Naive B cell (primary cell): ENCODE measurements around the gene TEKT1. TPM values are rescaled to one million over a fixed set of nuclear protein-coding genes. Genes with fewer than 3 reads are reported as not detected.
"Not testable (repeated sequence)": the region's sequence is repeated elsewhere in the genome, so short reads cannot be mapped to it uniquely, and the experiment has no call there.

Source experiments
- ATAC-seq, 2 donors: fragments of 150-1000 bp; cut with Tn5 transposase; 2 replicates each; pipeline ENCODE4 v1.10.0; 2021; ENCODE audit warnings: low read depth in 2 of 2, mild to moderate bottlenecking in 2 of 2, moderate library complexity in 2 of 2
- DNase-seq: peaks from one replicate; pipeline ENCODE4 v3.0.0; 2022
- H3K27ac Mint-ChIP-seq, 6 donors: one replicate each; pipeline ENCODE4 v1.8.0; 2020 to 2022; ENCODE audit warnings: mild to moderate bottlenecking in 6 of 6, mixed read lengths in 6 of 6, moderate library complexity in 5 of 6, inconsistent platforms in 2 of 6
- H3K27me3 Mint-ChIP-seq, 3 donors: one replicate each; pipeline ENCODE4 v1.8.0; 2021 to 2022; ENCODE audit warnings: mixed read lengths in 3 of 3, mild to moderate bottlenecking in 1 of 3
- H3K36me3 Mint-ChIP-seq, 2 donors: one replicate each; pipeline ENCODE4 v1.8.0; 2020 to 2022; ENCODE audit warnings: mixed read lengths in 2 of 2, inconsistent platforms in 1 of 2, mild to moderate bottlenecking in 1 of 2
- H3K4me1 Mint-ChIP-seq, 3 donors: one replicate each; pipeline ENCODE4 v1.8.0; 2020 to 2022; ENCODE audit warnings: mixed read lengths in 3 of 3, inconsistent platforms in 1 of 3, mild to moderate bottlenecking in 1 of 3, moderate library complexity in 1 of 3
- H3K4me3 Mint-ChIP-seq, 8 donors: one replicate each; pipeline ENCODE4 v1.8.0; 2020 to 2022; ENCODE audit warnings: mild to moderate bottlenecking in 8 of 8, mixed read lengths in 8 of 8, moderate library complexity in 8 of 8, inconsistent platforms in 2 of 8
- H3K9me3 Mint-ChIP-seq, 7 donors: one replicate each; pipeline ENCODE4 v1.8.0; 2020 to 2022; ENCODE audit warnings: mixed read lengths in 7 of 7, mild to moderate bottlenecking in 5 of 7, inconsistent platforms in 2 of 7, moderate library complexity in 1 of 7
- polyA plus RNA-seq, 6 donors: library from polyadenylated mRNA; unstranded; fragments of 300-500 nt; fragmentation: Illumina TruSeq; gene quantifications; one replicate each; pipeline ENCODE4 v1.2.3, GENCODE V29; 2021; ENCODE audit warnings: low read depth in 6 of 6

TEKT1 gene
- polyA plus RNA-seq, 6 donors from 2014 or later: not detected

DNA sequence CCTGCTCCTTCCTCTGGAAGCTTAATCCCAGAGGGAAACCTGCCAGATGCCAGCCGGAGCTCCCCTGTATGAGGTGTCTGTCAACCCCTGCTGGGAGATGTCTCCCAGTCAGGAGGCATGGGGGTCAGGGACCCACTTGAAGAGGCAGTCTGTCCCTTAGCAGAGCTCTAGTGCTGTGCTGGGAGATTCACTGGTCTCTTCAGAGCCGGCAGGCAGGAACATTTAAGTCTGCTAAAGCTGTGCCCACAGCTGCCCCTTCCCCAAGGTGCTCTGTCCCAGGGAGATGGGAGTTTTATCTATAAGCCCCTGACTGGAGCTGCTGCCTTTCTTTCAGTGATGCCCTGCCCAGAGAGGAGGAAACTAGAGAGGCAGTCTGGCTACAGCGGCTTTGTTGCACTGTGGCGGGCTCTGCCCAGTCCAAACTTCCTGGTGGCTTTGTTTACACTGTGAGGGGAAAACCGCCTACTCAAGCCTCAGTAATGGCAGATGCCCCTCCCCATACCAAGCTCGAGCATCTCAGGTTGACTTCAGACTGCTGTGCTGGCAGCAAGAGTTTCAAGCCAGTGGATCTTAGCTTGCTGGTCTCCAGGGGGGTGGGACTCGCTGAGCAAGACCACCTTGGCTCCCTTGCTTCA, 17.1 kb upstream of the TEKT1 start:
- not testable (repeated sequence) for DNase-seq, H3K9me3 Mint-ChIP-seq, H3K36me3 Mint-ChIP-seq, H3K4me1 Mint-ChIP-seq, H3K27ac Mint-ChIP-seq, H3K4me3 Mint-ChIP-seq, ATAC-seq
- peaks cover 47 to 69% (median 66%) of the 10 kb centered on the region in 3 donors for H3K27me3 Mint-ChIP-seq

DNA sequence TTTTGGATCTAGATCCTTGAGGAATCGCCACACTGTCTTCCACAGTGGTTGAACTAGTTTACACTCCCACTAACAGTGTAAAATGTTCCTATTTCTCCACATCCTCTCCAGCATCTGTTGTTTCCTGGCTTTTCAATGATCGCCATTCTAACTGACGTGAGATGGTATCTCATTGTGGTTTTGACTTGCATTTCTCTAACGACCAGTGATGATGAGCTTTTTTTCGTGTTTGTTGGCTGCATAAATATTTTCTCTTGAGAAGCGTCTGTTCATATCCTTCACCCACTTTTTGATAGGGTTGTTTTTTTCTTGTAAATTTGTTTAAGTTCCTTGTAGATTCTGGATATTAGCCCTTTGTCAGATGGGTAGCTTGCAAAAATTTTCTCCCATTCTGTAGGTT, 14.6 kb upstream of the TEKT1 start:
- not testable (repeated sequence) for H3K36me3 Mint-ChIP-seq, ATAC-seq, H3K4me1 Mint-ChIP-seq, H3K4me3 Mint-ChIP-seq, H3K9me3 Mint-ChIP-seq, H3K27ac Mint-ChIP-seq, DNase-seq
- peaks cover 52 to 66% (median 61%) of the 10 kb centered on the region in 3 donors for H3K27me3 Mint-ChIP-seq

DNA sequence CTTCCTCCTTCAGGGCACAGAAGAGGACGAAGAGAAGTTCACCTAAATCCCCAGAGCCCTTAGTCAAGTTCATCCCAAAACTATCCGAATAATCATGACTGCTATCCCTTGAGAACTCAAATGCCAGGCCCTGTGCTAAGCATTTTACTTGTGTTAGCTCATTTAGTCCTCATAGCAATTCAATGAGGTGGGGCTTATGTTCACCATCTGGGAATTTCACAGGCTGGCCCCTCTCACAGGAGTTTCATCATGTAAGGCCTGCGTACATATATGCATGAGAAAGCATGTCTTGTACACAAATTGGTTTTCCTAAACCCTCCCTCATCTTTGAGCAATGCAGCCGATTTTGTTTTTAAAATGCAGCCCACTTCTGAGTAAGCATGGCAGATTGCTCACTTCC, 12.9 kb upstream of the TEKT1 start:
- not testable (repeated sequence) for DNase-seq, ATAC-seq, H3K27ac Mint-ChIP-seq

DNA sequence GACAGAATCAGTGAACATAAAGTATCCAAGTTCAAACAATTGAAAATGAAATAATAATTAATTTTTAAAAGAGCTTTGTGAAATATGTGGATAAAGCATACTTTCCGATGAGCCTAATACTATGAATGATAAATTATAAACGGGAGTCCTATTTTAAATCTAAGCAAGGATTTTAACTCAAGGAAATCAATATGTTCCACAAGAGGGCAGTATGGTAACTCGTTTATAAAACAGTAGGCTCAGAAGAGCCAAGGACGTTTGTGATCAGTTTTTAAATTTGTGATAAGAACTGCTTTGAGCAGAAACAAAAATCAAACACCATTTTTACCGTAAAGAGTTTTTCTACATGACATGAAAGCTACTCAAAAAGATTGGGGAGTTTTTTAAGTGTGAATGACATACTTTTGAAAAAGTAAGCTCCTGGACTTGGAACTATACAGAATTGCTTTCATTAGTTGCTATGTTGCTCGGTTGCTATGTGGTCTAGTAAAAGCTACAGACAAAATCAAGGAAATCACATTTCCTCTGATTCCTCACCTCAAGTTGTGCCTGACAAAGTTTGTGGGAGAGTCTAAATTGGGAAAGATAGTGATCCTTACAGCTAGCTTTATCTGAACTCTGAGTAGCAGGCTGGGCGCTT, 11.8 kb upstream of the TEKT1 start:
- ATAC-seq (peak in 1 of 2 donors; percentile 39), DNase-seq (peak; percentile 31)
- H3K36me3 Mint-ChIP-seq: no peaks in the 10 kb centered on the region
- H3K4me3 Mint-ChIP-seq: no peak overlapping the region
- H3K27me3 Mint-ChIP-seq: peaks cover 57 to 71% (median 57%) of the 10 kb centered on the region in 3 donors
- H3K9me3 Mint-ChIP-seq: no peaks in the 10 kb centered on the region
- no peak overlapping the region for H3K27ac Mint-ChIP-seq
- H3K4me1 Mint-ChIP-seq: no peaks in the 10 kb centered on the region

More for the DNA sequence above, 12.9 kb upstream of the TEKT1 start:
- H3K27me3 Mint-ChIP-seq: peaks cover 48 to 64% (median 53%) of the 10 kb centered on the region in 3 donors
- not testable (repeated sequence) for H3K4me3 Mint-ChIP-seq, H3K9me3 Mint-ChIP-seq, H3K36me3 Mint-ChIP-seq, H3K4me1 Mint-ChIP-seq

DNA sequence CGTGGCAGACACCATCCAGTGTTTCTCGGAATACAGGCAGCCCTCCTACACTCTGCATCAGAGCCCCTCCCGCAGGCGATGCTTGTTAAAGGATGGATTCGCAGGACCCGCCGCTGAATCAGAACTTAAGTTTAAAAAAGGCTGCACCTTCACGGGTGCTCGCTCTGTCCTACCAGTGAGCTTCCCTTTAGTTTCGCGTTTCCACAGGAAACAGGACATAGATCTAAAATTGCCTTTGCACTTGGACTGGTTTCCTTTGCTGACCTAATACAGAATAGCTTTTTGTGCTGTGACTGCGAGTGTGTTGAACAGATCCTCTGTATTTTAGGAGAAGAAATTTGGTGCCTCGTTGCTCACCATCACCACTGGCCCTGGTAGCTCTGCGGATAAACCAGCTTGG, 10.2 kb upstream of the TEKT1 start:
- not testable (repeated sequence) for H3K27ac Mint-ChIP-seq, H3K9me3 Mint-ChIP-seq, H3K4me3 Mint-ChIP-seq, DNase-seq, H3K4me1 Mint-ChIP-seq, ATAC-seq, H3K36me3 Mint-ChIP-seq
- H3K27me3 Mint-ChIP-seq: peaks cover 57 to 70% (median 60%) of the 10 kb centered on the region in 3 donors

DNA sequence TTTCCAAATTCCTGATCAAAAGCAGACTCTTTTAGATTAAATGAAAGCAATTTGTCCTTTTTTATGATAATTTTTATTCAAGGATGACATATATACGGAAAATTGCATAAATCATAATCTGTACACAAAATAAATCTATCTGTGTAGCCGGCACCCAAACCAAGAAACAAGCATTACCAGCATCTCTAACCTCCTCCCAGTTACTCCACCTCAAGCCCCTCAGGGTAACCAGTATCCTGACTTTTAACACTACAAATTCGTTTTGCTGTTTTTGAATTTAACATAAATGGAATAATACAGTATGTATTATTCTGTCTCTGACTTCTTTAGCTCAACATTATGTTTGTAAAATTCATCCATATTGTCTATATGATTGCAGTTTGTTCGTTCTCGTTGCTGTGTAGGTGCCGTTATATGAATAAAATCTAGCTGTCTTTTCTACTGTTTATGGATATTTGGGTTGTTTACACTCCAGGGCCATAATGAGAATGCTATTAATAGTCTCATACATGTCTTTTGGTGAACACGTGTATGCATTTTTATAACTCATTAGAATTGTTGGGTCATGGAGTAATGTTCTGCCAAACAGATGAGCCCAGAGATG, 1.0 kb downstream of the TEKT1 start:
- H3K4me3 Mint-ChIP-seq: peak overlapping the region in 1 of 8 donors; percentile 9
- no peaks in the 10 kb centered on the region for H3K36me3 Mint-ChIP-seq
- ATAC-seq (no peak), DNase-seq (no peak)
- peaks cover 45 to 71% (median 65%) of the 10 kb centered on the region in 3 donors for H3K27me3 Mint-ChIP-seq
- H3K27ac Mint-ChIP-seq: peak overlapping the region in 5 of 6 donors; percentile 39 to 98 (median 95)
- no peaks in the 10 kb centered on the region for H3K9me3 Mint-ChIP-seq
- peaks cover 12 to 17% (median 12%) of the 10 kb centered on the region in 3 donors for H3K4me1 Mint-ChIP-seq

DNA sequence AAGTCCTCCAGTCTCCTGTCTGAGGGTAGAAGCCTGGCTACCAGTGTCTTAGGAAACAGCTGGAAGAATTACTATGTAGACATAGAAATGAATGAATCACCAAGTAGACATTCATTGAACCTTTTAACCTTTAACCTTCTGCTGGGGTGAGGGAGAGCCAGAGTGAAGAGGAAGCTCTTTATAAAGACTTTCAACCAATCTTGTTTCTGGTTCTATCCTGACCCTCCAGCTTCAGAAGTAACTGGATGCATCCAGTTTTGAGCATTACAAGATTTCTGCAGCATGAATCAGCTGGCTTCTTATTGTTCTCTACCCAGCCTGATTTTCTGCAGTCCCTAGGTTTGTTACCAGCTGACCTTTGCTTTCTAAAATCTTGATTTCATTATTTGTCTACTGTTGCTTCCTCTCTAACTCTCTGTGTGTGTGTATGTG, 8.5 kb downstream of the TEKT1 start:
- no peaks in the 10 kb centered on the region for H3K36me3 Mint-ChIP-seq
- no peaks in the 10 kb centered on the region for H3K4me1 Mint-ChIP-seq
- peaks cover 31 to 52% (median 33%) of the 10 kb centered on the region in 3 donors for H3K27me3 Mint-ChIP-seq
- H3K4me3 Mint-ChIP-seq: no peak overlapping the region
- peaks cover 0 to 5% (median 0%) of the 10 kb centered on the region in 7 donors for H3K9me3 Mint-ChIP-seq
- no peak overlapping the region for H3K27ac Mint-ChIP-seq
- no peak for ATAC-seq
- no peak for DNase-seq

DNA sequence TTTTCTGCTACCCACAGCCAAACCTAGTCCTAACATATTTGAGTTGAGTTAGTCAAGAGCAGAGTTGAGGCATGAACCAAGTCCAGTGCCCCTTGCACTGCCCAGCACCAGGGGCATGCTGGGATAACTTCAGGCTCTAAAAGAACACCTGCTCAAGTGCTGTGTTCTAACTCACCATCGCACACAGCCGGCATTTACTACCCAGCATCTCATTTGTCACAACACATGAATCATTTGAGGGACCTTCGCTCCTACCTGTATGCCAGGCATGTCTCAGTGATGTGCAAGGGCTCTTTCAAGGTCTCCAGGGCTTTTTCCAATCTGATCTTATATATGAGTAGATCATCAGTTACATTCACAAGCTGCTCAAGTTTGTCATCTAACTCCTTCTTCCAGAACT, 12.6 kb downstream of the TEKT1 start:
- Mint-ChIP-seq H3K36me3 (no peaks in the 10 kb centered on the region), H3K4me1 (no peaks in the 10 kb centered on the region), H3K27me3 (peaks cover 30 to 39% (median 33%) of the 10 kb centered on the region in 3 donors), H3K4me3 (no peak overlapping the region), H3K9me3 (peaks cover 0 to 3% (median 1%) of the 10 kb centered on the region in 7 donors), H3K27ac (no peak overlapping the region)
- no peak for ATAC-seq
- no peak for DNase-seq

DNA sequence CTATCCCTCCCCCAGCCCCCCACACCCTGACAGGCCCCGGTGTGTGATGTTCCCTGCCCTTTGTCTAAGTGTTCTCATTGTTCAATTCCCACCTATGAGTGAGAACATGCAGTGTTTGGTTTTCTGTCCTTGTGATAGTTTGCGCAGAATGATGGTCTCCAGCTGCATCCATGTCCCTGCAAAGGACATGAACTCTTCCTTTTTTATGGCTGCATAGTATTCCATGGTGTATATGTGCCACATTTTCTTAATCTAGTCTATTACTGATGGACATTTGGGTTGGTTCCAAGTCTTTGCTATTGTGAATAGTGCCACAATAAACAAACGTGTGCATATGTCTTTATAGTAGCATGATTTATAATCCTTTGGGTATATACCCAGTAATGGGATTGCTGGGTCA, 15.2 kb downstream of the TEKT1 start:
- H3K27me3 Mint-ChIP-seq: peaks cover 44 to 51% (median 45%) of the 10 kb centered on the region in 3 donors

DNA sequence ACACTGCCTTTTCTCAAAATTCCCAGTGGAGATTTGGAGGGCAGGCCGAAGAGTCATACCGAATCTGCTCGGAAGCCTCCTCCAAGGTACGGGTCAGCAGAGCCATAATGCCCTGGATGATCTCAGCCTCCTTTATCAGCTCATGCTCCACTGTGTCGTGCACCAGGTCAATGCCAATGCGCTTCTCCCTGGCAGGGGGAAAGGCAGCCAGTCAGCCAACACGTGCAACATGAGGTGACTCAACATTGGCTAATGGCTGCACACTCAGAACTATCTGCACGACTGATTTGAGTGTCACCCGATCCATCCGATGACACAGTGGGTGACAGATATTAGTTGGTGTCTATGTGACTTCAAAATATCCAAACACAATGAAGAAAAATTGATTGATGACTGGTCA, 15.8 kb downstream of the TEKT1 start:
- no peak overlapping the region for H3K27ac Mint-ChIP-seq
- H3K9me3 Mint-ChIP-seq: peaks cover 0 to 4% (median 1%) of the 10 kb centered on the region in 7 donors
- DNase-seq (no peak), ATAC-seq (no peak)
- no peaks in the 10 kb centered on the region for H3K4me1 Mint-ChIP-seq
- H3K27me3 Mint-ChIP-seq: peaks cover 47 to 51% (median 49%) of the 10 kb centered on the region in 3 donors
- no peak overlapping the region for H3K4me3 Mint-ChIP-seq
- H3K36me3 Mint-ChIP-seq: peaks cover 0 to 6% of the 10 kb centered on the region in 2 donors

More for the DNA sequence above, 15.2 kb downstream of the TEKT1 start:
- not testable (repeated sequence) for ATAC-seq, H3K4me3 Mint-ChIP-seq, H3K4me1 Mint-ChIP-seq, H3K36me3 Mint-ChIP-seq, H3K27ac Mint-ChIP-seq, DNase-seq, H3K9me3 Mint-ChIP-seq

DNA sequence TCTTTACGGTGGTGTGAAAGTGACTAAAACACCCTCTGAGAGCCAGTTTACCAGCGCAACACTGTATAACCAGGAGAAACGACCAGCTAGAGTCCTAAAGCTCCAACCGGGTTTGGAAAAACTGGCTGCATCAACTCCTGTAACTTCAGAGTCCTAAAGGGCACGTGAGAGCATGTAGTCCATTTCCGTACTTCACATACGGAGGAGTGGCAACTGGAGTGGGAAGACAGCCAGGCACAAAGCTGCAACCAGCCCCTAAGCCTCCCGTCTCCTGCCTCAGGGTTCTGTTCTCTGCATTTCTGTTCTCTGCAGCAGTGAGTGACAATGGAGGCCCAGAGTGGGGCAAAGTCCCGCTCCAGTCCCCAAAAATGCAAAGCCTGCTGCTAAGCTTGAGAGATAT, 19.2 kb downstream of the TEKT1 start:
- DNase-seq (no peak), ATAC-seq (no peak)
- H3K4me1 Mint-ChIP-seq: no peaks in the 10 kb centered on the region
- peaks cover 43 to 56% (median 52%) of the 10 kb centered on the region in 3 donors for H3K27me3 Mint-ChIP-seq
- H3K27ac Mint-ChIP-seq: no peak overlapping the region
- no peak overlapping the region for H3K4me3 Mint-ChIP-seq
- H3K36me3 Mint-ChIP-seq: peaks cover 0 to 7% of the 10 kb centered on the region in 2 donors
- H3K9me3 Mint-ChIP-seq: peaks cover 0 to 6% (median 5%) of the 10 kb centered on the region in 7 donors

DNA sequence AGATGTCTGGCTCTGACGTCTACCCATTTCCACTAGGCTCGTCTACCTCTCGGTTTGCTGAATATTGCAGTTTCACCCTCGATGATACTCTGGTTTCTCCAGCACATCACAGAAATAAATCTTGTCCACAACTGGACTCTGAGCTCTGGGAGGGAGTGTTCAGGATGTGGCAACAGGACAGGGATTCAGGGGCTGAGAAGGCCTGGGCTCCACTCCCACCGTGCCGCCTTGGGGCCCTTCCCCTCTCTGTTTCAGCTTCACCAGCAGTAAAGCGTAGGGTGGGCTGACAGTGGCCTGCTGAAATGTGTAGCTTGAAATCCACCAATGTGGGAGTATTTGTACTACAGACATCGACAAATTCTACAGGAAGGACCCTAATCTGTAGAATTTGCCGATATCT, 20.0 kb downstream of the TEKT1 start:
- Mint-ChIP-seq H3K4me3 (no peak overlapping the region), H3K27ac (no peak overlapping the region), H3K27me3 (peaks cover 43 to 56% (median 50%) of the 10 kb centered on the region in 3 donors), H3K4me1 (no peaks in the 10 kb centered on the region), H3K9me3 (peaks cover 0 to 6% (median 4%) of the 10 kb centered on the region in 7 donors), H3K36me3 (peaks cover 0 to 7% of the 10 kb centered on the region in 2 donors)
- no peak for ATAC-seq
- no peak for DNase-seq

DNA sequence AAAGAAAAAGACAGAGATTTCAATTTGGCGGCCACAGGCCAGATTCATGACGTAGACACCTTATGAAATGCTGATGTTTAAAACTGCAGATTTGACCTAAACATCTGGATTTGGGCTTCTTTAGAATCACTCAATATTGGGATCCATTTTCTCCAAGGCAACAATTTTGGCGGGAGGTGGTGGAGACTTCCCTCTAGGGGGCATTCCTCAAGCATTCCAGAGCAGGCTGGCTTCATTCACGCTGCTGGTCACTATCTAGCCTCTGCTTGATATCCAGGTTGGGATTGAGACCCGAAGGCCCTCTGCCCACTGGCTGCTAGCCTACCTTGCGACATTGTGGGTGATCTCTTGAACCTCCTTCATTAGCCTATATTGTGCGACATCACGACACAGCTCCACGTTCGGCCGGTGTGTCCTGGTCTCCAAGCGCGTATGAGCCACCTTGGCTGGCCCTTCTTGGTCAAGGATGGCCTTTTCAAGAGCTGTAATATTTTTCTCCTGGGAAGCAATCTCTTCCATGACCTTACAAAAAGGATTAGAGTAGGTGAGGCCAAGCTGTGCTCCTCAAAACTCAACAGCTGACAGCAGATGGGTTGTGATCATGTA, 31.0 kb downstream of the TEKT1 start:
- peaks cover 17 to 47% (median 24%) of the 10 kb centered on the region in 3 donors for H3K27me3 Mint-ChIP-seq
- H3K4me1 Mint-ChIP-seq: no peaks in the 10 kb centered on the region
- DNase-seq: no peak
- ATAC-seq: no peak
- H3K27ac Mint-ChIP-seq: no peak overlapping the region
- H3K4me3 Mint-ChIP-seq: no peak overlapping the region
- H3K9me3 Mint-ChIP-seq: no peaks in the 10 kb centered on the region
- H3K36me3 Mint-ChIP-seq: no peaks in the 10 kb centered on the region
